B cell (primary cell): ENCODE measurements around the gene TBC1D3B. TPM values are rescaled to one million over a fixed set of nuclear protein-coding genes. Genes with fewer than 3 reads are reported as not detected.
"Not testable (repeated sequence)": the region's sequence is repeated elsewhere in the genome, so short reads cannot be mapped to it uniquely, and the experiment has no call there.

Experiments used
- ATAC-seq: fragments of 200-7000 bp; cut with Tn5 transposase; one replicate; pipeline ENCODE4 v1.10.0; 2021; ENCODE audit warnings: low read depth, mild to moderate bottlenecking, moderate number of reproducible peaks, moderate library complexity
- CTCF ChIA-PET: fragments of 350-600 bp; sonication (Branson Sonifier 250); formaldehyde crosslinking; loops from one replicate; lab custom pipeline; 2021; ENCODE audit warnings: antibody characterized with exemption, inconsistent platforms; lab: Charles Lee
- POLR2A ChIA-PET: fragments of 350-600 bp; sonication (Branson Sonifier 250); formaldehyde crosslinking; loops from one replicate; lab custom pipeline; 2021; ENCODE audit warnings: antibody characterized with exemption; lab: Charles Lee
- DNase-seq: peaks from one replicate; pipeline ENCODE4 v3.0.0; 2013
- H2AFZ ChIP-seq: 2 replicates; pipeline ENCODE4 v1.6.1; 2012; ENCODE audit warnings: mild to moderate bottlenecking, low read depth, low read length; ENCODE audit not compliant: insufficient read depth, poor library complexity, severe bottlenecking
- H3K27ac ChIP-seq, 2 donors: 1 replicate in 1 of 2; 2 replicates in 1 of 2; pipeline ENCODE4 v1.5.1; 2012 to 2013; ENCODE audit warnings: low read length in 2 of 2, mild to moderate bottlenecking in 2 of 2, moderate library complexity in 1 of 2
- H3K27me3 ChIP-seq, 4 experiments: fragments of 200-600 bp in 1 of 4; sonication (generic) in 1 of 4; replicated peaks in 1 of 4; 1 replicate in 2 of 4; 2 replicates in 2 of 4; pipeline versions ENCODE4 v1.6.1 to v1.7.0; 2013 to 2016; ENCODE audit warnings: low read length in 3 of 4, mild to moderate bottlenecking in 2 of 4, mixed read lengths in 1 of 4, moderate library complexity in 1 of 4; ENCODE audit not compliant: insufficient read depth in 4 of 4, control insufficient read depth in 3 of 4; ENCODE audit errors: control extremely low read depth in 1 of 4
- H3K36me3 ChIP-seq, 2 experiments: replicated peaks in 1 of 2; 1 replicate in 1 of 2; 2 replicates in 1 of 2; pipeline versions ENCODE4 v1.6.1 to v1.7.1; 2013; ENCODE audit warnings: low read length in 1 of 2; ENCODE audit not compliant: insufficient read depth in 2 of 2, control insufficient read depth in 1 of 2; ENCODE audit errors: control extremely low read depth in 1 of 2, extremely low read depth in 1 of 2
- H3K4me1 ChIP-seq, 2 donors: fragments of 200-600 bp in 1 of 2; sonication (generic) in 1 of 2; 1 replicate in 1 of 2; 2 replicates in 1 of 2; pipeline versions ENCODE4 v1.5.1 to v1.6.1; 2013 to 2017; ENCODE audit warnings: low read length in 2 of 2; ENCODE audit not compliant: control insufficient read depth in 2 of 2, insufficient read depth in 2 of 2
- H3K4me2 ChIP-seq: replicated peaks from 2 replicates; pipeline ENCODE3; 2012; ENCODE audit warnings: mild to moderate bottlenecking, low read depth, low read length; ENCODE audit not compliant: poor library complexity, severe bottlenecking
- H3K4me3 ChIP-seq, 5 experiments: fragments of 200-600 bp in 1 of 5; sonication (generic) in 1 of 5; 1 replicate in 3 of 5; 2 replicates in 2 of 5; pipeline versions ENCODE4 v1.5.1 to v1.7.0; 2011 to 2016; ENCODE audit warnings: low read length in 4 of 5, mild to moderate bottlenecking in 4 of 5, low read depth in 2 of 5, control low read depth in 1 of 5, moderate library complexity in 1 of 5; ENCODE audit not compliant: insufficient read depth in 1 of 5; ENCODE audit errors: control extremely low read depth in 1 of 5, extremely low read depth in 1 of 5
- H3K79me2 ChIP-seq: fragments of 200-600 bp; sonication (generic); one replicate; pipeline ENCODE4 v1.6.0; 2016; ENCODE audit warnings: low read length; ENCODE audit not compliant: control insufficient read depth, insufficient read depth
- H3K9ac ChIP-seq: fragments of 200-600 bp; sonication (generic); 2 replicates; pipeline ENCODE4 v1.6.1; 2017; ENCODE audit warnings: mild to moderate bottlenecking, low read length, moderate library complexity
- H3K9me3 ChIP-seq, 3 donors: one replicate each; pipeline versions ENCODE4 v1.6.1 to v1.7.1; 2013; ENCODE audit warnings: low read length in 2 of 3; ENCODE audit not compliant: control insufficient read depth in 2 of 3, insufficient read depth in 1 of 3; ENCODE audit errors: control extremely low read depth in 1 of 3
- H4K20me1 ChIP-seq: 2 replicates; pipeline ENCODE4 v1.6.0; 2012; ENCODE audit warnings: mild to moderate bottlenecking, low read length; ENCODE audit not compliant: insufficient read depth, control insufficient read depth, poor library complexity, severe bottlenecking
- H3K27ac Mint-ChIP-seq: one replicate; pipeline ENCODE4 v1.8.0; 2021; ENCODE audit warnings: mixed read lengths
- H3K27me3 Mint-ChIP-seq: one replicate; pipeline ENCODE4 v1.8.0; 2021; ENCODE audit warnings: mixed read lengths
- H3K4me1 Mint-ChIP-seq: one replicate; pipeline ENCODE4 v1.8.0; 2021; ENCODE audit warnings: mixed read lengths
- H3K4me3 Mint-ChIP-seq: one replicate; pipeline ENCODE4 v1.8.0; 2021; ENCODE audit warnings: mixed read lengths
- H3K9me3 Mint-ChIP-seq: one replicate; pipeline ENCODE4 v1.8.0; 2022; ENCODE audit warnings: mixed read lengths; ENCODE audit not compliant: insufficient read depth
- EZH2 ChIP-seq: IDR thresholded peaks from 2 replicates; pipeline ENCODE4 v1.6.1; 2012; ENCODE audit warnings: borderline replicate concordance, low read depth, mild to moderate bottlenecking, moderate library complexity, low read length; ENCODE audit not compliant: insufficient read depth, poor library complexity, severe bottlenecking
- WGBS: methylation state at CpG from one replicate; pipeline ENCODE4 v1.1.5; 2013; ENCODE audit warnings: missing lambda C conversion rate; ENCODE audit not compliant: insufficient coverage; 5-methylcytosine and 5-hydroxymethylcytosine counted together
- intact Hi-C: fragments of 100-400 bp; cut with micrococcal nuclease; formaldehyde crosslinking; loops from one replicate; pipeline ENCODE4 v1.10.0; 2022
- polyA plus RNA-seq: library from polyadenylated mRNA; depleted of rRNA; stranded (reverse); fragments of >200 nt; gene quantifications from 2 replicates; pipeline ENCODE4 v1.2.3, GENCODE V29; 2012
- total RNA-seq, 2 donors: library from RNA; stranded (reverse); fragments of 120-200 nt in 1 of 2; gene quantifications; 1 replicate in 1 of 2; 2 replicates in 1 of 2; pipeline versions ENCODE4 v1.2.3 to v1.2.4, GENCODE V29; 2013 to 2022
- TF ChIP-seq, protein P1 (sequence below): fragments of 200-600 bp; IDR thresholded peaks from one replicate; pipeline ENCODE4 v1.8.0; 2022; ENCODE audit warnings: antibody characterized with exemption, mild to moderate bottlenecking

The TBC1D3B gene
- total and polyA plus RNA-seq, 2 donors (not counting 1 experiment from before 2014, with no cell fraction given): 3.2 to 17.3 TPM

DNA sequence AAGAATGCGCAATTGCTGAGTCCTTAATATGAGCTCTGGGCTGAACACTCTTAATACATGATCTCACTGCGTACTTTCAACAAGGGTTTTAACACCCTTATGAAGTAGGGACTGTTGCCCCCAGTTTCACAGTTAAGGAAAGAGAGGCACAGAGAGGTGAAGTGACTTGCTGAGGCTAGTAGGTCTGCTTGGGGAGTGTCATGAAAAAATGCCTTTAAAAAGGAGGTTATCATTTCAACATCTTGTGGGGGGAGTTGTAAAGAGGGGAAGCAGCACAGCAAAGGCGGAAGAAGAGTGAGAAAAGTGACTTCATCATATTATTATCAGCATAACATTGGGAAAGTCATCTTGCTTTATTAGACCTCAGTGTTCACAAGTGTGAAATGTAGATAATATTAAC is 36.5 kb upstream of the TBC1D3B start:
- H3K27me3 Mint-ChIP-seq: peaks cover 17% of the 10 kb centered on the region
- POLR2A ChIA-PET: no interaction called here
- DNase-seq (no peak), ATAC-seq (no peak)
- H3K4me3 Mint-ChIP-seq: no peak overlapping the region
- no peaks in the 10 kb centered on the region for H3K79me2 ChIP-seq
- no peak overlapping the region for H3K27ac ChIP-seq
- H3K9me3 ChIP-seq: peaks cover 0 to 4% (median 2%) of the 10 kb centered on the region in 3 donors
- no peak overlapping the region for H3K9ac ChIP-seq
- H3K4me2 ChIP-seq: no peak overlapping the region
- no peak overlapping the region for H3K27ac Mint-ChIP-seq
- H3K9me3 Mint-ChIP-seq: no peaks in the 10 kb centered on the region
- H3K4me1 Mint-ChIP-seq: peaks cover 24% of the 10 kb centered on the region
- H3K4me1 ChIP-seq: peaks cover 31 to 37% of the 10 kb centered on the region in 2 donors
- H3K27me3 ChIP-seq: peaks cover 0 to 54% (median 0%) of the 10 kb centered on the region in 4 experiments
- intact Hi-C loops: no loop called here
- H2AFZ ChIP-seq: no peak overlapping the region
- CTCF ChIA-PET: no interaction called here
- no CpG with 5 or more reads among the region's 3 CpGs for WGBS
- no peaks in the 10 kb centered on the region for H4K20me1 ChIP-seq
- H3K36me3 ChIP-seq: no peaks in the 10 kb centered on the region
- no peak for TF ChIP-seq EZH2
- TF ChIP-seq, protein P1, sequence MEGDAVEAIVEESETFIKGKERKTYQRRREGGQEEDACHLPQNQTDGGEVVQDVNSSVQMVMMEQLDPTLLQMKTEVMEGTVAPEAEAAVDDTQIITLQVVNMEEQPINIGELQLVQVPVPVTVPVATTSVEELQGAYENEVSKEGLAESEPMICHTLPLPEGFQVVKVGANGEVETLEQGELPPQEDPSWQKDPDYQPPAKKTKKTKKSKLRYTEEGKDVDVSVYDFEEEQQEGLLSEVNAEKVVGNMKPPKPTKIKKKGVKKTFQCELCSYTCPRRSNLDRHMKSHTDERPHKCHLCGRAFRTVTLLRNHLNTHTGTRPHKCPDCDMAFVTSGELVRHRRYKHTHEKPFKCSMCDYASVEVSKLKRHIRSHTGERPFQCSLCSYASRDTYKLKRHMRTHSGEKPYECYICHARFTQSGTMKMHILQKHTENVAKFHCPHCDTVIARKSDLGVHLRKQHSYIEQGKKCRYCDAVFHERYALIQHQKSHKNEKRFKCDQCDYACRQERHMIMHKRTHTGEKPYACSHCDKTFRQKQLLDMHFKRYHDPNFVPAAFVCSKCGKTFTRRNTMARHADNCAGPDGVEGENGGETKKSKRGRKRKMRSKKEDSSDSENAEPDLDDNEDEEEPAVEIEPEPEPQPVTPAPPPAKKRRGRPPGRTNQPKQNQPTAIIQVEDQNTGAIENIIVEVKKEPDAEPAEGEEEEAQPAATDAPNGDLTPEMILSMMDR: no peak
- H3K4me3 ChIP-seq: no peak overlapping the region

DNA sequence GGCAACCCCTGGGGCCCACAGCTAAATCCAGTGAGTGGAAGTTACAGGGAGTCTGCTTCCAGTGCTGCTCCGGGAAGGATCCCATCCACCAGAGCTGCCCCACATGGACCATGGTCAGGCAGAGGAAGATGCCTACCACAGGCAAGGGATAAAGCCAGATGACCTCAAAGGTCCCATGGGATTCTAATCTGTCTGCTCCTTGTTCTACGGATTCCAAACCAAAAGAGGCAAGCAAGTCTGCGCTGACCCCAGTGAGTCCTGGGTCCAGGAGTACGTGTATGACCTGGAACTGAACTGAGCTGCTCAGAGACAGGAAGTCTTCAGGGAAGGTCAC is 35.8 kb upstream of the TBC1D3B start:
- H3K4me1 Mint-ChIP-seq: peaks cover 27% of the 10 kb centered on the region
- Histone ChIP-seq H3K79me2 (no peaks in the 10 kb centered on the region), H3K9ac (no peak overlapping the region), H4K20me1 (no peaks in the 10 kb centered on the region), H3K4me2 (no peak overlapping the region), H3K27ac (no peak overlapping the region), H3K4me1 (peaks cover 33 to 42% of the 10 kb centered on the region in 2 donors), H3K27me3 (peaks cover 0 to 53% (median 0%) of the 10 kb centered on the region in 4 experiments), H2AFZ (no peak overlapping the region), H3K36me3 (no peaks in the 10 kb centered on the region), H3K9me3 (peaks cover 0 to 3% (median 0%) of the 10 kb centered on the region in 3 donors), H3K4me3 (no peak overlapping the region)
- TF ChIP-seq EZH2: no peak
- TF ChIP-seq, protein P1: no peak
- ATAC-seq (no peak), DNase-seq (no peak)
- WGBS: 0% methylated on average over 1 of the region's 4 CpGs
- ChIA-PET CTCF (no interaction called here), POLR2A (no interaction called here)
- no peak overlapping the region for H3K4me3 Mint-ChIP-seq
- intact Hi-C loops: no loop called here
- H3K27ac Mint-ChIP-seq: no peak overlapping the region
- H3K27me3 Mint-ChIP-seq: peaks cover 16% of the 10 kb centered on the region
- no peaks in the 10 kb centered on the region for H3K9me3 Mint-ChIP-seq

DNA sequence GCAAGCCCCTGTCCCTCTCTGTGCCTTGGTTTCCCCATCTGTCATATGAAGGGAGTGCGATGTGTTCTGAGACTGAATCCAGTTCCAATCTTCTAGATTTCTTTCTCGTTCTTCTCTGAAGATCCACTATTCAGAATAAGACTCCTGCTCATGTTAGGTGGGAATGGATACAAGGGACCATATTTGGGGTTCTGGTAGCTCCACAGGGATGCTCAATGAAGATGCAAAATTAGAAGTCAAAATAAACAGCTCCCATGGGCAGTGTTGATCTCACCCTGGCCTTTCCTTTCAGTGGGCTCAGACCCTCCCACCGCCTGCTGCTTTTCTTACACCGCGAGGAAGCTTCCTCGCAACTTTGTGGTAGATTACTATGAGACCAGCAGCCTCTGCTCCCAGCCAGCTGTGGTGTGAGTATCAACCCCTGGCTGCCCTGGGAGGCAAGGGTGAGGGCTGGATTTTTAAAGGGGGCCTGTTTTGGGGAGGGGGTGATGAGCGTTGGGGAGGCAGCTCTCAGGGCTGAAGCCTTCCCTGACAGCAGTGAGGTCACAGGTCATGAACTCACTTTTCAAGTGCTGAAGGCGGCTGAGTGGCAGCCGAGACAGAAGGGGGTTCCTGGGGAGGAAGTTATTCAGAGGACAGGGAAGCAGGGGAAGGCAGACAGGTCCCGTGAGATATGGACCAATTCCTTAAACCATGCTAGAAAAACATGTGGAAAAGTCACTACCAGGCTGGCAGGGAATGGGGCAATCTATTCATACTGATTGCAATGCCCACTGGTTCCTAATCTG is 35.2 kb upstream of the TBC1D3B start:
- ATAC-seq, H3K9me3 Mint-ChIP-seq, POLR2A ChIA-PET, H3K79me2 ChIP-seq, H2AFZ ChIP-seq, H3K36me3 ChIP-seq, H3K4me3 Mint-ChIP-seq, intact Hi-C loops, H4K20me1 ChIP-seq, H3K27ac Mint-ChIP-seq, H3K9ac ChIP-seq, H3K27ac ChIP-seq, H3K9me3 ChIP-seq: not testable (repeated sequence)
- H3K27me3 ChIP-seq: peaks cover 0 to 54% (median 0%) of the 10 kb centered on the region in 4 experiments
- peak overlapping the region; percentile 25 for H3K4me2 ChIP-seq
- H3K4me1 Mint-ChIP-seq: peaks cover 33% of the 10 kb centered on the region
- peak; percentile 50 for DNase-seq
- CTCF ChIA-PET: interaction anchor here (0.5 kb wide), 1 partner anchor 236 kb away, joined by 4 read pairs; no protein-coding TSS in a partner anchor
- peak overlapping the region in 1 of 5 experiments; percentile 11 for H3K4me3 ChIP-seq
- 0% methylated on average over 1 of the region's 10 CpGs for WGBS
- peaks cover 21% of the 10 kb centered on the region for H3K27me3 Mint-ChIP-seq
- H3K4me1 ChIP-seq: peaks cover 39 to 48% of the 10 kb centered on the region in 2 donors
